Measurements from ENCODE around the gene FEZF1. TPM values are rescaled to one million over a fixed set of nuclear protein-coding genes. Genes with fewer than 3 reads are reported as not detected.

FEZF1 gene
- total and polyA plus RNA-seq, 12 donors, result not detected

DNA sequence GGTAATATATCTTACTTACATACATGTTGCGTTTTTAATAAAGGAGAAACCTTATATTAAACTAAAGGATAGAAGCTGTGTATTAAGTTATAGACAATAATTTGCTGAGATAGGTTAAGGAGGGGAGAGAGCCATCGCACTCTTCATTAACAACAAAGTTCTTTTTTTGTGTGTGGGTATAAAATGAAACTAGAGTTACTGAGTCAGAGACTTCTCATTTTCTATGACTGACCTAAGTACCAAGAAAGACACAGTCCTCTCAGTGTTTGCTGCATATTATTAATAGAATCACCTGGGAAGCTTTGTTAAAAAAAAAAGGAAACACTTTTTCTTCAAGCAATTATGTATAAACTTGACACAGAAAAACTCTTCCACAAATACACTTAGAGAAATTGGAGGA is 31.4 kb downstream of the FEZF1 start:
- WGBS, 2 donors, result 79 to 83% methylated on average over 2 of the region's 2 CpGs
- Histone ChIP-seq H3K9me3 (no peaks in the 10 kb centered on the region), H3K27me3 (peaks cover 0 to 4% (median 0%) of the 10 kb centered on the region in 7 donors), H3K4me3 (no peak overlapping the region), H3K36me3 (no peaks in the 10 kb centered on the region), H3K27ac (no peak overlapping the region), H3K4me1 (no peaks in the 10 kb centered on the region)
- intact Hi-C loops (cut with DNase I), result no loop called here
- TF ChIP-seq, protein P1, sequence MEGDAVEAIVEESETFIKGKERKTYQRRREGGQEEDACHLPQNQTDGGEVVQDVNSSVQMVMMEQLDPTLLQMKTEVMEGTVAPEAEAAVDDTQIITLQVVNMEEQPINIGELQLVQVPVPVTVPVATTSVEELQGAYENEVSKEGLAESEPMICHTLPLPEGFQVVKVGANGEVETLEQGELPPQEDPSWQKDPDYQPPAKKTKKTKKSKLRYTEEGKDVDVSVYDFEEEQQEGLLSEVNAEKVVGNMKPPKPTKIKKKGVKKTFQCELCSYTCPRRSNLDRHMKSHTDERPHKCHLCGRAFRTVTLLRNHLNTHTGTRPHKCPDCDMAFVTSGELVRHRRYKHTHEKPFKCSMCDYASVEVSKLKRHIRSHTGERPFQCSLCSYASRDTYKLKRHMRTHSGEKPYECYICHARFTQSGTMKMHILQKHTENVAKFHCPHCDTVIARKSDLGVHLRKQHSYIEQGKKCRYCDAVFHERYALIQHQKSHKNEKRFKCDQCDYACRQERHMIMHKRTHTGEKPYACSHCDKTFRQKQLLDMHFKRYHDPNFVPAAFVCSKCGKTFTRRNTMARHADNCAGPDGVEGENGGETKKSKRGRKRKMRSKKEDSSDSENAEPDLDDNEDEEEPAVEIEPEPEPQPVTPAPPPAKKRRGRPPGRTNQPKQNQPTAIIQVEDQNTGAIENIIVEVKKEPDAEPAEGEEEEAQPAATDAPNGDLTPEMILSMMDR (IDR thresholded peaks at IDR 0.05), result no peak
- ATAC-seq (no peak), DNase-seq (no peak)

DNA sequence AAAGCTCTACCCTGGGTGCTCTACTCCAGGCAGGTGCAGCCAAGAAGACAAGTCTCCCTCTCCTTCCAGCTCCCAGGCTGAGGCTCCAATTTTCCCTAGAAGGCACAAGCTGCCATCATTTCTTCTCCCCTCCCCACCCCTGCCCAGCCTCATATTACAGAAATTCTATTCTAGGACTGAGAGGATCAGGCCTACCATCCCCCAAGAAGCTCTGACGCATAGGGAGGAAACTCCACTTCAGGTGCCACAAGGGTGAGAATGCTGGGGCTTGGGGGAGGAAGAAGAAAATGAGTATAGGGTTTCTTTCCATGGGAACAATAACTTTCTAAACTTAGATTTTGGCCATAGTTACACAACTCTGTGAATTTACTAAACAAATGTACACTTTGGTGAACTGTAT is 35.3 kb downstream of the FEZF1 start:
- WGBS, 2 donors, result 48 to 62% methylated on average over 1 of the region's 1 CpG
- Histone ChIP-seq H3K4me1 (no peaks in the 10 kb centered on the region), H3K4me3 (no peak overlapping the region), H3K27me3 (peaks cover 0 to 4% (median 0%) of the 10 kb centered on the region in 7 donors), H3K27ac (no peak overlapping the region), H3K36me3 (no peaks in the 10 kb centered on the region), H3K9me3 (no peaks in the 10 kb centered on the region)
- TF ChIP-seq, protein P1 (IDR thresholded peaks at IDR 0.05), result no peak
- DNase-seq (no peak), ATAC-seq (no peak)
- intact Hi-C loops (cut with DNase I), result no loop called here

DNA sequence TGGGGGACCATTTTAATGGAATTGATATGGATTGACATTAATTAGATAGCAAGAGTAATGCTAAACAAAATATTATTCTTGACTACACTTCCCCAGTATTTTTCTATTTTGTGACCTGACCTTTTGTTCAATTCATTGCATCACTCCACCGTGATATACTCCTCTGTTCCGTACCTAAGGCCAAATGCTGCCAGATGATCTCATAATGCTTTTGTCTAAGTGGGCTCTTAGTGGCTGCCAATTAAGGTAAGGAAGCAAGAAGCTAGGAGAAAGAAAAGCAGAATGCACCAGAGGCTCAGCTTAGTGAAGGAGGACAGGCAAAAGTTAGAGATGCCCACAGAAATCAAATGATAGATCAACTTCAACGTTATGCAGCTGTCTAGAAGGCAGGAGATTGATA is 36.4 kb downstream of the FEZF1 start:
- no peaks in the 10 kb centered on the region for H3K4me1 ChIP-seq
- DNase-seq (no peak), ATAC-seq (no peak)
- H3K9me3 ChIP-seq, result no peaks in the 10 kb centered on the region
- no peak overlapping the region for H3K27ac ChIP-seq
- H3K36me3 ChIP-seq, result no peaks in the 10 kb centered on the region
- 44 to 46% methylated on average over 3 of the region's 3 CpGs for WGBS, 2 donors
- peaks cover 0 to 4% (median 0%) of the 10 kb centered on the region in 7 donors for H3K27me3 ChIP-seq
- intact Hi-C loops (cut with DNase I), result no loop called here
- TF ChIP-seq, protein P1 (IDR thresholded peaks at IDR 0.05), result no peak
- H3K4me3 ChIP-seq, result no peak overlapping the region

DNA sequence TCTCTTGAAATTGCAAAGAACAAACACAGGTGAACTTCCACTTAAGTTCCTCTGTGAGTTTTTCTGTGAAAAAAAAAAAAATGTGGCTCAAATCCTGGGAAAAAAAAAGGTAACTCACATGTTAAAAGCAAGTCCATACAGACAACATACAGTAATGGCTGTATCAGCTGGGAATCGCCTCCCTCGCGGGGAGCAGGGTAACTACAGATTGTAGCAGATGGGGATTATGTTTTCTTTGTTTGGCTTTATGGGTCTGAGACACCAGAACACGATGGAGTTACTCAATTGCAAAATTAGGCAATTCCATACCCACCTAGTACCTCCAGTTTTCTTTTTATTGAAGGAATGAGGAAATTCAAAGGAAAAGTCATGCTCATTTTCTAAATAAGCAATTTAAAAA is 42.3 kb downstream of the FEZF1 start:
- peaks cover 0 to 27% (median 0%) of the 10 kb centered on the region in 7 donors for H3K27me3 ChIP-seq
- H3K9me3 ChIP-seq, result no peaks in the 10 kb centered on the region
- H3K36me3 ChIP-seq, result no peaks in the 10 kb centered on the region
- TF ChIP-seq, protein P1 (IDR thresholded peaks at IDR 0.05), result no peak
- H3K27ac ChIP-seq, result no peak overlapping the region
- no peak overlapping the region for H3K4me3 ChIP-seq
- intact Hi-C loops (cut with DNase I), result no loop called here
- no peaks in the 10 kb centered on the region for H3K4me1 ChIP-seq
- no peak for ATAC-seq
- WGBS, 2 donors, result 38 to 43% methylated on average over 4 of the region's 4 CpGs
- no peak for DNase-seq

Measured in heart right ventricle (tissue), 16 donors.